ENCODE data around the gene UROC1.

DNA sequence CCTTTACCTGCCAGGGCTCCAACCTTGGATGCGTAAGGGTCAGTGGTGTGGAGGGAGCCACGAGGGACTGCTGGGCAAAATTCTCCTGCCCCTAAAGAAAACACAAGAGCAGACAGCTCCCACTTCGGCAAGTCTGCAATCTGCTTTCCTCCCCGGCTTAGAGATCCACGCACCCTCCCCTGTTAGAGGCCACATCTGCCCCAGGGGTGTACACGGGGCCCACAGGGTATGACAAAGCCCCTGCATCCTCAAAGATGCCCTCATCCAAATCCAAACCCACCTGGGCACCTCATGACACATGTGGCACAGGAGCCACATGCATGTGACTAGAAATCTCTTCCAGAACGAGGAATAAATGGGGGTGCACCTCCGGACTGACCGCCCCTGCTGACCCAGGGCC is 67.4 kb downstream of the UROC1 start:
- TF ChIP-seq CTCF (IDR thresholded peaks at IDR 0.05) (no peak), EP300 (IDR thresholded peaks at IDR 0.05) (no peak), POLR2AphosphoS5 (IDR thresholded peaks at IDR 0.05) (no peak)
